GM12865 (cell line): ENCODE measurements around the gene TP63.

Source experiments
- DNase-seq: peaks from one replicate; pipeline ENCODE4 v3.0.0; 2010; ENCODE audit warnings: low read depth
- H3K4me3 ChIP-seq: 2 replicates; pipeline ENCODE4 v1.5.1; 2011; ENCODE audit warnings: mild to moderate bottlenecking, low read depth, low read length, control low read depth
- CTCF ChIP-seq: IDR thresholded peaks from 2 replicates; pipeline ENCODE4 v1.5.1; 2011; ENCODE audit warnings: low read length, control low read depth, low read depth, inconsistent platforms; ENCODE audit not compliant: insufficient read depth; ENCODE audit errors: missing control alignments

Gene TP63

GRCh38 chr3:189883113-189883753, 252.0 kb downstream of the TP63 start:
- TF ChIP-seq CTCF = no peak
- peak; percentile 21 for DNase-seq

GRCh38 chr3:189890496-189890895, 259.3 kb downstream of the TP63 start:
- TF ChIP-seq CTCF = no peak
- H3K4me3 ChIP-seq = no peak overlapping the region
- DNase-seq = no peak

More at GRCh38 chr3:189883113-189883753, 252.0 kb downstream of the TP63 start:
- no peak overlapping the region for H3K4me3 ChIP-seq

GRCh38 chr3:189896533-189896932, 265.3 kb downstream of the TP63 start:
- no peak overlapping the region for H3K4me3 ChIP-seq
- no peak for TF ChIP-seq CTCF
- no peak for DNase-seq

- no peak for TF ChIP-seq CTCF
- no peak overlapping the region for H3K4me3 ChIP-seq
- no peak for DNase-seq
Observed at GRCh38 chr3:189897406-189897805, 266.2 kb downstream of the TP63 start.

GRCh38 chr3:189898559-189899153, 267.5 kb downstream of the TP63 start:
- H3K4me3 ChIP-seq = no peak overlapping the region
- DNase-seq = no peak
- no peak for TF ChIP-seq CTCF

GRCh38 chr3:189899186-189899585, 268.0 kb downstream of the TP63 start:
- DNase-seq = no peak
- no peak overlapping the region for H3K4me3 ChIP-seq
- TF ChIP-seq CTCF = no peak

- no peak overlapping the region for H3K4me3 ChIP-seq
- DNase-seq = no peak
- TF ChIP-seq CTCF = no peak
Observed at GRCh38 chr3:189900578-189900977, 269.4 kb downstream of the TP63 start.
